ENCODE data around the gene RPTOR.

RPTOR gene

DNA sequence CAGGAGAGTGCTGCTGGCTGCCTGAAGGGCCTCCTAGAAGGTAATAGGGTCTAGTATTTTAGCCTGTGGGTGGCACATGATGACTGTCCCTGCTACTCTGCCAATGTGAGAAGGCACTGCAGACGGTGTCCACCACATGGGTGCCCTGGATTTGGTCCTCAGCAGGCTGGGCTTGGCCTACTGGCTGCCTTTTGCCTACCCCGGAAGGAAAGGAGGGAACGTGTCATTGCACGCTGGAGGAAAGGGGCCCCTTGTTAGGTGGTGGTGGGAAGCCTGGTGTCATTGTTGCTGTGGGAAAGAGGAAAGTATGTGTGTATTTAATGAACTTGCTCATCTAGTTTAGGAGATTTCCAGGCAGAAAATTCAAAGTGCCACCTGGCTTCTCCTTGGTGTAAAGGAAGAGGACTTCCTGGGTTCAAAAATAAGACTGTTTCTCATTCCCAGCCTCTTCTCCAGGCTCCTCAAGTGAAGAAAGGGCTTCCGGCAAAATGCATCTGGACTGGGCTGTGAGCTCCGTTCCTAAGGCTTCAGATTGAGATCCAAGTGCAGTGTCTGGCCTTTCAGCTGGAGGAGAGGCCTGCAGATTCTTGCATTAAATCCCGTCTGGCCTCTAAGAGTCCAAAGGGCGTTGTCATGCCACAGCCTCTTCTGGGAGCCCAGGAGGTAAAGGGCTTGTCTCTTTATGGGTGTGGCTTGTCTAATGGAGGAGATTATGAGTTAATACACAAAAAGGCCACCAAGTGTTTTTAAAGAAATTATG is 55.1 kb downstream of the RPTOR start:
- FAIRE-seq (no peak), DNase-seq (ENCODE audit: insufficient read length, low spot score) (no peak)
- TF ChIP-seq, protein P1, sequence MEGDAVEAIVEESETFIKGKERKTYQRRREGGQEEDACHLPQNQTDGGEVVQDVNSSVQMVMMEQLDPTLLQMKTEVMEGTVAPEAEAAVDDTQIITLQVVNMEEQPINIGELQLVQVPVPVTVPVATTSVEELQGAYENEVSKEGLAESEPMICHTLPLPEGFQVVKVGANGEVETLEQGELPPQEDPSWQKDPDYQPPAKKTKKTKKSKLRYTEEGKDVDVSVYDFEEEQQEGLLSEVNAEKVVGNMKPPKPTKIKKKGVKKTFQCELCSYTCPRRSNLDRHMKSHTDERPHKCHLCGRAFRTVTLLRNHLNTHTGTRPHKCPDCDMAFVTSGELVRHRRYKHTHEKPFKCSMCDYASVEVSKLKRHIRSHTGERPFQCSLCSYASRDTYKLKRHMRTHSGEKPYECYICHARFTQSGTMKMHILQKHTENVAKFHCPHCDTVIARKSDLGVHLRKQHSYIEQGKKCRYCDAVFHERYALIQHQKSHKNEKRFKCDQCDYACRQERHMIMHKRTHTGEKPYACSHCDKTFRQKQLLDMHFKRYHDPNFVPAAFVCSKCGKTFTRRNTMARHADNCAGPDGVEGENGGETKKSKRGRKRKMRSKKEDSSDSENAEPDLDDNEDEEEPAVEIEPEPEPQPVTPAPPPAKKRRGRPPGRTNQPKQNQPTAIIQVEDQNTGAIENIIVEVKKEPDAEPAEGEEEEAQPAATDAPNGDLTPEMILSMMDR (IDR thresholded peaks at IDR 0.05; ENCODE audit: insufficient read depth, missing control alignments) = no peak

DNA sequence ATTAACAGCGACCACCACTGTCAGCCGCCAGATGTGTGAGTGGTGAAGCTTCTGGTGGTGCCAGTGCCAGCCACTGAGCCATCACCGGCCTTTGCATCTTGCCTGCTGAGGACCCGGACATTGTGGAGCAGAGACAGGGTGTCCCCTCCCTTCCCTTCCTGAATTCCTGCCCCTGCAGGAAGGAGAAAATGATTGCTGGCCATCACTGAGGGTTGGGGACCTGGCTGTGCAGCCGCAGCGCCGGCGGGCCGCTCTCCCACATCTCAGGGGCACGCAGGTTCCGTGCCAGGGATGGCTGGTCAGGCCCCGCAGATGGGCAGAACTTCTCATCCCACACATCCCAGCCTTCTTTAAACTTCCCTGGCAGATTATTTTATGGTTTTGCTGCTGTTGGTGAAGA is 56.5 kb downstream of the RPTOR start:
- DNase-seq (ENCODE audit: insufficient read length, low spot score) (no peak), FAIRE-seq (no peak)
- TF ChIP-seq, protein P1 (IDR thresholded peaks at IDR 0.05; ENCODE audit: insufficient read depth, missing control alignments) = no peak

- TF ChIP-seq, protein P1 (IDR thresholded peaks at IDR 0.05; ENCODE audit: insufficient read depth, missing control alignments) = no peak
- FAIRE-seq (no peak), DNase-seq (ENCODE audit: insufficient read length, low spot score) (no peak)
These were observed 58.8 kb downstream of the RPTOR start for GRCh38 chr17:80603396-80603795.

DNA sequence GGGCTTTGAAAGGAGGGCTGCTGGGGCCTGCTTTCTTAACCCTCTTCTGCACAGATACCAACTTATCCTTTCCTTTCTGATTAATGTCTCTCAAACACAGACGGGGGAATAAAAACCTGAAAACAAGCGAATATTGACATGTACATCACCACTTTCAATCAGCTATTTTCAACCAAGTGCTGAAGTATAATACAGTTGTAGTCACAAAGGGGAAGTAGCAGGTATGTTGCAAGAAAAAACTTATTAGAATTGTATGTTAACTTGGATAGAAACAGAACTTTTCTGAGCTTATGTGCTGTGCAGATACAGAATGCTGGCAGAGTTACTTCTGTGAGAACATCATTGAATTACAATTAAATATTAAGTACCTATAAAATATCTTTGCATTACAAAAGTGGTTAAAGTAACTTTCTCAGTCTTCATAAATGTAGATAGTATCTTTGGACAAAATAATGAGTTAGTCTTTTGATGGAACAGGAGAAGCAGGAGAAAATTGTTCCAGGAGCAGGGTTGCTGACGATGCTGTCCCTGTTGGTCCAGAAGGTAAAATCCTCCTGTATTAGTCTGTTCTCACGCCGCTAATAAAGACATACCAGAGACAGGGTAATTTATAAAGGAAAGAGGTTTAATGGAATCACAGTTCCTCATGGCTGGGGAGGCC is 59.5 kb downstream of the RPTOR start:
- FAIRE-seq = no peak
- no peak for DNase-seq (ENCODE audit: insufficient read length, low spot score)
- TF ChIP-seq, protein P1 (IDR thresholded peaks at IDR 0.05; ENCODE audit: insufficient read depth, missing control alignments) = no peak

DNA sequence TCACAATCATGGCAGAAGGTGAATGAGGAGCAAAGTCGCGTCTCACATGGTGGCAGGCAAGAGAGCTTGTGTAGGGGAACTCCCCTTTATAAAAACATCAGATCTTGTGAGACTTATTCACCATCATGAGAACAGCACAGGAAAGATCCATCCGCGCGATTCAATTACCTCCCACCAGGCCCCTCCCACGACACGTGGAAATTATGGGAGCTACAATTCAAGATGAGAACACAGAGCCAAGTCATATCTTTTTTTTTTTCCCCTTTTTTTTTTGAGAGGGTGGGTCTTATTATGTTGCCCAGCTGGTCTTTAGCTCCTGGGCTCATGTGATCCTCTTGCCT is 60.0 kb downstream of the RPTOR start:
- DNase-seq (ENCODE audit: insufficient read length, low spot score) (no peak), FAIRE-seq (no peak)
- TF ChIP-seq, protein P1 (IDR thresholded peaks at IDR 0.05; ENCODE audit: insufficient read depth, missing control alignments) = no peak

DNA sequence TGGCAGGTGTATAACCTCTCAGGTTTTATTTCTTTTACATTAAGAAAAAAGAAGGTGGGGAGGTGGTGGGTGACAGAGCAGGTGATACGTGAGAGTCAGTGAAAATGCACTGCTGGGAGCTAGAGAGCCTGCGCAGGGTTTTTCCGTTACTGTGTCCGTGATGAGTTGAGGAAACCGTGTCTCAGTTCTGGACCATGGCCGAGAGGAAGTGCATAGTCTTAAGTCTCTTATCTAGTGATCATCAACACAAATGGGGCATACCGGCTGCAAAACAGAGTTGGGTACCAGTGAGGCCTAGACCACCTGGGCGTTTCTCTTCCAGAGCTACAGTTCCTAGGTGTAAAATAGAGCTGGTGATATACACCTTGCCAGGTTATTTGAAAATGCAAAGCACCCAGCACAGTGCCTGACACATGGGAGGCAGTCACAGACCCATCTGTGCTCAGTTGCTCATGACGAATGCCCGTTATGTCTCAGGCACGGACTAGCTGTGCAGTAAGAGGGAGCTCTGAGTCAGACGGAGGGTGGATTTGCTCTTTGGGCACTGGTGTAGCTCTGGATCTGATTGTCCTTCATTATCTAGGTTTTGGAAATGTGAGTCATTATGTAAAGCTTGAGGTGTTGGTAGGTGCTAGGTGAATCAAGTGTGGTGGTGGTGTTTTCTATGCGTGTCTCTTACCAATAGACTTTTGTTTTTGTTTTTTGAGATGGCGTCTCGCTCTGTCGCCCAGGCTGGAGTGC is 60.9 kb downstream of the RPTOR start:
- DNase-seq (ENCODE audit: insufficient read length, low spot score) (no peak), FAIRE-seq (no peak)
- TF ChIP-seq, protein P1 (IDR thresholded peaks at IDR 0.05; ENCODE audit: insufficient read depth, missing control alignments) = no peak
